ENCODE results near the gene WBP1L. TPM values are rescaled to one million over a fixed set of nuclear protein-coding genes. Genes with fewer than 3 reads are reported as not detected.
"Not testable (repeated sequence)": the region's sequence is repeated elsewhere in the genome, so short reads cannot be mapped to it uniquely, and the experiment has no call there.

Gene WBP1L
- polyA plus RNA-seq, 3 donors: 24.8 to 43.0 (median 38.3) TPM

DNA sequence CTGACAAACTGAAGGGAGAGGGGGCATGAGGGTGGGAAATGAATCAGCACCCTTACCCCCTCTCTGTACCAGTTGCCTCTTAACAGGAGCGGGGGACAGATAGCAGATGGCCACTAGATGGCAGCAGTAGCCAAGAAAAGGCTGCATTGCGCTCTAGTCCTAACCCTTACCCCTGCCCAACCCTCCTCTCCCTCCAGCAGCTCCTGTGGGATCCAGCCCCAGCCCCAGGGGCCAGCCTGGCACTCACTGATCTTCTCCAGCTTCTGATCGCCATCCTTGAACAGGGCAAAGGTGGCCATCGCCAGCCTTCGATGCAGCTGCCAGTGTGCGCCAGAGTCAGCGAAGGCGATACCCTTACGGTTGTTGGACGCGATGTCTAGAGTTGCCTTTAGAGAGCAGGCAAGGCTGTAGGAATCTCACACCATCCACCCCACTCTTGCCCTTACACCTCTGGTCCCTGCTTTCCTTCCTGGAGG lies 91.3 kb downstream of the WBP1L start:
- Histone ChIP-seq H2AFZ (ENCODE audit: insufficient read depth, low read depth, low read length, poor library complexity, severe bottlenecking) (peak overlapping the region; percentile 7), H3K4me2 (replicated peaks; ENCODE audit: extremely low read depth, low read length, poor library complexity, severe bottlenecking) (no peak overlapping the region), H3K27me3 (ENCODE audit: control insufficient read depth in 2 of 2, insufficient read depth in 2 of 2, low read length in 2 of 2) (no peaks in the 10 kb centered on the region), H3K27ac (ENCODE audit: low read depth in 1 of 2, low read length in 2 of 2) (no peak overlapping the region), H3K36me3 (replicated peaks in 1 of 2; ENCODE audit: control insufficient read depth in 1 of 2, insufficient read depth in 2 of 2, low read length in 2 of 2) (no peaks in the 10 kb centered on the region), H3K4me3 (replicated peaks in 1 of 3; ENCODE audit: low read depth in 2 of 3, low read length in 3 of 3) (no peak overlapping the region), H3K4me1 (ENCODE audit: control insufficient read depth in 1 of 2, insufficient read depth in 2 of 2, low read length in 2 of 2) (no peaks in the 10 kb centered on the region), H4K20me1 (ENCODE audit: insufficient read depth, low read length) (no peaks in the 10 kb centered on the region), H3K9ac (ENCODE audit: insufficient read depth, low read length, poor library complexity, severe bottlenecking) (no peak overlapping the region), H3K9me3 (replicated peaks in 1 of 2; ENCODE audit: control insufficient read depth in 1 of 2, insufficient read depth in 1 of 2, low read length in 2 of 2) (peaks cover 20 to 24% of the 10 kb centered on the region in 2 donors), H3K79me2 (ENCODE audit: insufficient read depth, low read length) (no peaks in the 10 kb centered on the region)
- DNase-seq: peak; percentile 73 to 88 (median 79)
- peaks cover 18 to 29% (median 25%) of the 10 kb centered on the region in 7 donors for H3K9me3 Mint-ChIP-seq
- 65% methylated on average over 9 of the region's 11 CpGs for WGBS (ENCODE audit: insufficient coverage)
- intact Hi-C loops (cut with micrococcal nuclease): loop anchor here (2.0 to 10.0 kb wide), 2 partner anchors 66 to 410 kb away; partner anchors contain the start of gene RPEL1 (in 1 of the 2)
- peak overlapping the region in 2 of 7 donors; percentile 44 to 51 for H3K27ac Mint-ChIP-seq
- H3K36me3 Mint-ChIP-seq: no peaks in the 10 kb centered on the region
- TF ChIP-seq, protein P1, sequence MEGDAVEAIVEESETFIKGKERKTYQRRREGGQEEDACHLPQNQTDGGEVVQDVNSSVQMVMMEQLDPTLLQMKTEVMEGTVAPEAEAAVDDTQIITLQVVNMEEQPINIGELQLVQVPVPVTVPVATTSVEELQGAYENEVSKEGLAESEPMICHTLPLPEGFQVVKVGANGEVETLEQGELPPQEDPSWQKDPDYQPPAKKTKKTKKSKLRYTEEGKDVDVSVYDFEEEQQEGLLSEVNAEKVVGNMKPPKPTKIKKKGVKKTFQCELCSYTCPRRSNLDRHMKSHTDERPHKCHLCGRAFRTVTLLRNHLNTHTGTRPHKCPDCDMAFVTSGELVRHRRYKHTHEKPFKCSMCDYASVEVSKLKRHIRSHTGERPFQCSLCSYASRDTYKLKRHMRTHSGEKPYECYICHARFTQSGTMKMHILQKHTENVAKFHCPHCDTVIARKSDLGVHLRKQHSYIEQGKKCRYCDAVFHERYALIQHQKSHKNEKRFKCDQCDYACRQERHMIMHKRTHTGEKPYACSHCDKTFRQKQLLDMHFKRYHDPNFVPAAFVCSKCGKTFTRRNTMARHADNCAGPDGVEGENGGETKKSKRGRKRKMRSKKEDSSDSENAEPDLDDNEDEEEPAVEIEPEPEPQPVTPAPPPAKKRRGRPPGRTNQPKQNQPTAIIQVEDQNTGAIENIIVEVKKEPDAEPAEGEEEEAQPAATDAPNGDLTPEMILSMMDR (IDR thresholded peaks at IDR 0.05): peak; percentile 88
- H3K4me1 Mint-ChIP-seq: peaks cover 11% of the 10 kb centered on the region
- H3K27me3 Mint-ChIP-seq (ENCODE audit: low read depth in 3 of 3): peaks cover 2 to 4% (median 3%) of the 10 kb centered on the region in 3 donors
- H3K4me3 Mint-ChIP-seq: no peak overlapping the region

DNA sequence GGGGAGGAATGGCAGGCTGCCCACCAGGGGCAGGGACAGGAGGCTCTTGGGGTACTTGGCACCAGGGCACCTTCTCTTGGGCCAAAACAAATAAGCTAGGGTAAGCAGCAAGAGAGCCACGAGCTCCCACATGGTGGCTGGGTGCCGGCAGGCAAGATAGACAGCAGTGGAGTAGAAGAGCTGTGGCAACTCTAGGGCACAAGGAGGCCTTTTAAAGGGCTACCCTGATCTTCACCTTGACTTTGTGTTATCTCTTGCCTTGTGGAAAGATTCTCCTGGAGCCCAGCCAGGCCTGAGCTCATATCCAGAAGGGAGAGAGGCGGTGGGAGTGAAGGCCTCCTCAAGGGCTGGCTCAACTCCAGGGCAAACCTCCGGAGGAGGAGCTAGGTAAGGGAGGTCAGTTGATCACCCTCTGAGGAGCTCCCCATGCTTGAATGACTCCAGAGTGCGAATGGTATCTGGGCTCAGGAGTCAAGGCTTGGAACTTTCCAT lies 93.5 kb downstream of the WBP1L start, which contains the start of gene CYP17A1:
TSS of gene CYP17A1 (minus strand) at position 184 of the 492 bp plus-strand sequence. CDS start at position 132, 52 bp downstream.
- no peaks in the 10 kb centered on the region for H3K36me3 ChIP-seq (replicated peaks in 1 of 2; ENCODE audit: control insufficient read depth in 1 of 2, insufficient read depth in 2 of 2, low read length in 2 of 2)
- no peak for DNase-seq
- H3K27ac Mint-ChIP-seq: peak within 1 kb of the TSS in 3 of 7 donors; percentile 3 to 76 (median 74)
- no peaks in the 10 kb centered on the region for H3K27me3 ChIP-seq (ENCODE audit: control insufficient read depth in 2 of 2, insufficient read depth in 2 of 2, low read length in 2 of 2)
- H3K4me3 Mint-ChIP-seq: no peak within 1 kb of the TSS
- no peaks in the 10 kb centered on the region for H3K4me1 ChIP-seq (ENCODE audit: control insufficient read depth in 1 of 2, insufficient read depth in 2 of 2, low read length in 2 of 2)
- H3K27me3 Mint-ChIP-seq (ENCODE audit: low read depth in 3 of 3): peaks cover 2 to 4% (median 3%) of the 10 kb centered on the region in 3 donors
- no peaks in the 10 kb centered on the region for H4K20me1 ChIP-seq (ENCODE audit: insufficient read depth, low read length)
- peaks cover 11% of the 10 kb centered on the region for H3K4me1 Mint-ChIP-seq
- no peak within 1 kb of the TSS for H3K4me3 ChIP-seq (replicated peaks in 1 of 3; ENCODE audit: low read depth in 2 of 3, low read length in 3 of 3)
- no peak within 1 kb of the TSS for H3K4me2 ChIP-seq (replicated peaks; ENCODE audit: extremely low read depth, low read length, poor library complexity, severe bottlenecking)
- no peak within 1 kb of the TSS for H3K9ac ChIP-seq (ENCODE audit: insufficient read depth, low read length, poor library complexity, severe bottlenecking)
- TF ChIP-seq, protein P1 (IDR thresholded peaks at IDR 0.05): no peak
- no peak within 1 kb of the TSS for H3K27ac ChIP-seq (ENCODE audit: low read depth in 1 of 2, low read length in 2 of 2)
- intact Hi-C loops (cut with micrococcal nuclease): loop anchor here in 1 of 2 donors (10.0 kb wide), 1 partner anchor 408 kb away; the partner anchor contains the start of gene RPEL1
- no peaks in the 10 kb centered on the region for H3K36me3 Mint-ChIP-seq
- peaks cover 20 to 24% of the 10 kb centered on the region in 2 donors for H3K9me3 ChIP-seq (replicated peaks in 1 of 2; ENCODE audit: control insufficient read depth in 1 of 2, insufficient read depth in 1 of 2, low read length in 2 of 2)
- 94% methylated on average over 5 of the region's 5 CpGs for WGBS (ENCODE audit: insufficient coverage)
- peaks cover 18 to 31% (median 25%) of the 10 kb centered on the region in 7 donors for H3K9me3 Mint-ChIP-seq
- H3K79me2 ChIP-seq (ENCODE audit: insufficient read depth, low read length): no peaks in the 10 kb centered on the region
- H2AFZ ChIP-seq (ENCODE audit: insufficient read depth, low read depth, low read length, poor library complexity, severe bottlenecking): no peak within 1 kb of the TSS

DNA sequence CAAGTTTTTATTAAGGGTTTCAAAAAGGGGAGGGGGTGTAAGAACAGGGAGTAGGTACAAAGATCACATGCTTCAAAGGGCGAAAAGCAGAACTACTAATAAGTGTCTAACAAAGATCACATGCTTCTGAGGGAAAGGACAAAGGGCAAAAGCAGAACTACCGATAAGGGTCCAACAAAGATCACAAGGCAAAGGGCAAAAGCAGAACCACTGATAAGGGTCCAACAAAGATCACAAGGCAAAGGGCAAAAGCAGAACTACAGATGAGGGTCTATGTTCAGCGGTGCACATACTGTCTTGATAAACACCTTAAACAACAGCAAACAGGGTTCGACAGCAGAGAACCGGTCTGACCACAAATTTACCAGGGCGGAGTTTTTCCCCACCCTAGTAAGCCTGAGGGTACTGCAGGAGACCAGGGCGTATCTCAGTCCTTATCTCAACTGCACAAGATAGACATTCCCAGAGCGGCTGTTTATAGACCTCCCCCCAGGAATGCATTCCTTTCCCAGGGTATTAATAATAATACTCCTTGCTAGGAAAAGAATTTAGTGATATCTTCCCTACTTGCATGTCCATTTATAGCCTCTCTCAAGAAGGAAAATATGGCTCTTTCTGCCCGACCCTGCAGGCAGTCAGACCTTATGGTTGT lies 94.7 kb downstream of the WBP1L start:
- H3K79me2 ChIP-seq (ENCODE audit: insufficient read depth, low read length): not testable (repeated sequence)
- 83% methylated on average over 5 of the region's 9 CpGs for WGBS (ENCODE audit: insufficient coverage)

More for the DNA sequence above, 94.7 kb downstream of the WBP1L start:
- not testable (repeated sequence) for H2AFZ ChIP-seq (ENCODE audit: insufficient read depth, low read depth, low read length, poor library complexity, severe bottlenecking); H3K27me3 Mint-ChIP-seq (ENCODE audit: low read depth in 3 of 3); H3K4me3 ChIP-seq (replicated peaks in 1 of 3; ENCODE audit: low read depth in 2 of 3, low read length in 3 of 3); H3K4me3 Mint-ChIP-seq; H3K36me3 ChIP-seq (replicated peaks in 1 of 2; ENCODE audit: control insufficient read depth in 1 of 2, insufficient read depth in 2 of 2, low read length in 2 of 2); H3K27me3 ChIP-seq (ENCODE audit: control insufficient read depth in 2 of 2, insufficient read depth in 2 of 2, low read length in 2 of 2); H3K4me2 ChIP-seq (replicated peaks; ENCODE audit: extremely low read depth, low read length, poor library complexity, severe bottlenecking); H4K20me1 ChIP-seq (ENCODE audit: insufficient read depth, low read length); H3K9ac ChIP-seq (ENCODE audit: insufficient read depth, low read length, poor library complexity, severe bottlenecking); H3K4me1 ChIP-seq (ENCODE audit: control insufficient read depth in 1 of 2, insufficient read depth in 2 of 2, low read length in 2 of 2); DNase-seq; H3K27ac ChIP-seq (ENCODE audit: low read depth in 1 of 2, low read length in 2 of 2); H3K36me3 Mint-ChIP-seq
- H3K27ac Mint-ChIP-seq: peak overlapping the region in 2 of 7 donors; percentile 3 to 76
- intact Hi-C loops (cut with micrococcal nuclease): loop anchor here in 1 of 2 donors (10.0 kb wide), 1 partner anchor 406 kb away; the partner anchor contains the start of gene RPEL1
- H3K9me3 ChIP-seq (replicated peaks in 1 of 2; ENCODE audit: control insufficient read depth in 1 of 2, insufficient read depth in 1 of 2, low read length in 2 of 2): peaks cover 22 to 27% of the 10 kb centered on the region in 2 donors
- H3K9me3 Mint-ChIP-seq: peaks cover 24 to 36% (median 30%) of the 10 kb centered on the region in 7 donors
- peaks cover 11% of the 10 kb centered on the region for H3K4me1 Mint-ChIP-seq

Measured in CD14-positive monocyte (primary cell).